Measurements from ENCODE around the gene NSMCE1. TPM values are rescaled to one million over a fixed set of nuclear protein-coding genes. Genes with fewer than 3 reads are reported as not detected.
A peak's percentile ranks its signal among the peaks of the same experiment; 100 is the strongest.

The NSMCE1 gene
- polyA plus RNA-seq (2013, experiment 1 of 4) = 53.3 TPM
- 56.2 TPM for polyA plus RNA-seq (2013, experiment 2 of 4)
- 51.2 TPM for polyA plus RNA-seq (2013, experiment 3 of 4)
- polyA plus RNA-seq (2013, experiment 4 of 4) = 54.8 TPM

DNA sequence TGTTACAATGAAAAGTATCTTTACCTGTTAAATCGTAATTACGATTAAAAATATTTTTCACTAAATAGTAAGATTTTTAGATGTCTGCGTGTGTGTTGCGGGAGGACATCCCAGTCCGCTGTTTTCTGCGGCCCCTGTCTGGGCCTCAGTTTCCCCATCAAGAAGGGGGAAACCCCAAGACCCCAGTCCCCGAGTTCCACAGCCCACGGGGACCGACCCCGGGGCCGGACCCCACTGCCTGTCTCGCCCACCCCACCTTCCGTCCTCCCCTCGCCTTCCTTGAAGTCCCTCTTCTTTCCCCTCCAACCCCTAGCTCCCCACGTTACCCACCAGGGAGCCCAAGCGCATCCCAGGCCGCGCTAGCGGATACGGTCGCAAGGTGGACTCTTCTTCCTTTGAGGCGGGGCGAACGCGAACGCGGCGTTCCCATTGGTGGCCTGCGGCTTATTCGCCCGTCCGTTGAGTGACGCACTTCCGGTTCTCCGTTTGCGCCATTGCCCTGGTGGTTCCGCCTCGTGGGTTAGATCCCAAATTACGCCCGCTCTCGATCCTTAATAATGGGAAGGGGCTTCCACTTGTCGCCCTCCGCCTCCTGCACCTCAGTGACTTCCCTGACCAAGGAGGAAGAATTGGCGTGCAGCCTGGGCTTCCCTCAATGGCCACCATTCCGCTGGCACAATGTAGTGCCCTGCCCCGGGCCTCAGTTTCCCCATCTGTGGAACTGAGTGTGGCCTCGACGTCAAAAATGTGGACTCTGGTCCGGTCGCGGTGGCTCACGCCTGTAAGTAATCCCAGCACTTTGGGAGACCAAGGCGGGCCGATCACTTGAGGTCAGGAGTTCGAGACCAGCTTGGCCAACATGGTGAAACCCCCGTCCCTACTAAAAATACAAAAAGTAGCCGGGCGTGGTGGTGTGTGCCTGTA, at the start of gene NSMCE1:
TSS of gene NSMCE1 (minus strand) at position 397 of the 924 bp plus-strand sequence. CDS start 11,202 bp downstream, outside the sequence.
- peak within 1 kb of the TSS; percentile 54 for H3K4me3 ChIP-seq (ENCODE audit: insufficient read depth, low read depth, low read length)
- no peaks in the 10 kb centered on the region for H3K36me3 ChIP-seq (ENCODE audit: control insufficient read depth, insufficient read depth, low read length)
- H3K27me3 ChIP-seq (ENCODE audit: control insufficient read depth, insufficient read depth, low read length, poor library complexity, severe bottlenecking) = no peaks in the 10 kb centered on the region
- H3K27ac ChIP-seq (ENCODE audit: insufficient read depth, low read depth, low read length, poor library complexity, severe bottlenecking) = no peak within 1 kb of the TSS
- H3K4me1 ChIP-seq (ENCODE audit: control insufficient read depth, insufficient read depth, low read length) = no peaks in the 10 kb centered on the region
- no peaks in the 10 kb centered on the region for H3K9me3 ChIP-seq (ENCODE audit: control insufficient read depth, low read length)
- 44 to 45% methylated on average over 56 to 58 of the region's 58 CpGs for WGBS, 2 experiments

- H3K4me3 ChIP-seq (ENCODE audit: insufficient read depth, low read depth, low read length) = no peak overlapping the region
- H3K36me3 ChIP-seq (ENCODE audit: control insufficient read depth, insufficient read depth, low read length) = no peaks in the 10 kb centered on the region
- no peaks in the 10 kb centered on the region for H3K9me3 ChIP-seq (ENCODE audit: control insufficient read depth, low read length)
- H3K4me1 ChIP-seq (ENCODE audit: control insufficient read depth, insufficient read depth, low read length) = no peaks in the 10 kb centered on the region
- 95% methylated on average over 10 of the region's 10 CpGs for WGBS, 2 experiments
- H3K27me3 ChIP-seq (ENCODE audit: control insufficient read depth, insufficient read depth, low read length, poor library complexity, severe bottlenecking) = peaks cover 18% of the 10 kb centered on the region
- no peak overlapping the region for H3K27ac ChIP-seq (ENCODE audit: insufficient read depth, low read depth, low read length, poor library complexity, severe bottlenecking)
These were observed 49.3 kb upstream of the NSMCE1 start for GRCh38 chr16:27317738-27318391.

- WGBS, 2 experiments = 83 to 84% methylated on average over 7 of the region's 7 CpGs
- H3K4me1 ChIP-seq (ENCODE audit: control insufficient read depth, insufficient read depth, low read length) = no peaks in the 10 kb centered on the region
These were observed 48.7 kb upstream of the NSMCE1 start for GRCh38 chr16:27317320-27317719.

GRCh38 chr16:27316038-27316680, 47.6 kb upstream of the NSMCE1 start:
- Histone ChIP-seq H3K9me3 (ENCODE audit: control insufficient read depth, low read length) (no peaks in the 10 kb centered on the region), H3K4me1 (ENCODE audit: control insufficient read depth, insufficient read depth, low read length) (no peaks in the 10 kb centered on the region), H3K36me3 (ENCODE audit: control insufficient read depth, insufficient read depth, low read length) (no peaks in the 10 kb centered on the region), H3K4me3 (ENCODE audit: insufficient read depth, low read depth, low read length) (no peak overlapping the region), H3K27me3 (ENCODE audit: control insufficient read depth, insufficient read depth, low read length, poor library complexity, severe bottlenecking) (peaks cover 30% of the 10 kb centered on the region), H3K27ac (ENCODE audit: insufficient read depth, low read depth, low read length, poor library complexity, severe bottlenecking) (no peak overlapping the region)
- whole genome bisulfite sequencing, 2 experiments = 85 to 90% methylated on average over 8 of the region's 8 CpGs

More at GRCh38 chr16:27317320-27317719, 48.7 kb upstream of the NSMCE1 start:
- Histone ChIP-seq H3K27ac (ENCODE audit: insufficient read depth, low read depth, low read length, poor library complexity, severe bottlenecking) (no peak overlapping the region), H3K27me3 (ENCODE audit: control insufficient read depth, insufficient read depth, low read length, poor library complexity, severe bottlenecking) (peaks cover 22% of the 10 kb centered on the region), H3K4me3 (ENCODE audit: insufficient read depth, low read depth, low read length) (no peak overlapping the region), H3K36me3 (ENCODE audit: control insufficient read depth, insufficient read depth, low read length) (no peaks in the 10 kb centered on the region), H3K9me3 (ENCODE audit: control insufficient read depth, low read length) (no peaks in the 10 kb centered on the region)

- H3K27me3 ChIP-seq (ENCODE audit: control insufficient read depth, insufficient read depth, low read length, poor library complexity, severe bottlenecking) = peaks cover 37% of the 10 kb centered on the region
- H3K9me3 ChIP-seq (ENCODE audit: control insufficient read depth, low read length) = no peaks in the 10 kb centered on the region
- WGBS, 2 experiments = 70 to 71% methylated on average over 9 of the region's 9 CpGs
- no peaks in the 10 kb centered on the region for H3K4me1 ChIP-seq (ENCODE audit: control insufficient read depth, insufficient read depth, low read length)
- no peak overlapping the region for H3K27ac ChIP-seq (ENCODE audit: insufficient read depth, low read depth, low read length, poor library complexity, severe bottlenecking)
- no peak overlapping the region for H3K4me3 ChIP-seq (ENCODE audit: insufficient read depth, low read depth, low read length)
- no peaks in the 10 kb centered on the region for H3K36me3 ChIP-seq (ENCODE audit: control insufficient read depth, insufficient read depth, low read length)
These were observed 46.9 kb upstream of the NSMCE1 start for GRCh38 chr16:27315333-27316037.

- no peaks in the 10 kb centered on the region for H3K9me3 ChIP-seq (ENCODE audit: control insufficient read depth, low read length)
- peaks cover 37% of the 10 kb centered on the region for H3K27me3 ChIP-seq (ENCODE audit: control insufficient read depth, insufficient read depth, low read length, poor library complexity, severe bottlenecking)
- no peaks in the 10 kb centered on the region for H3K36me3 ChIP-seq (ENCODE audit: control insufficient read depth, insufficient read depth, low read length)
- H3K4me3 ChIP-seq (ENCODE audit: insufficient read depth, low read depth, low read length) = no peak overlapping the region
- 66 to 79% methylated on average over 2 of the region's 2 CpGs for WGBS, 2 experiments
- no peaks in the 10 kb centered on the region for H3K4me1 ChIP-seq (ENCODE audit: control insufficient read depth, insufficient read depth, low read length)
- H3K27ac ChIP-seq (ENCODE audit: insufficient read depth, low read depth, low read length, poor library complexity, severe bottlenecking) = no peak overlapping the region
These were observed 46.4 kb upstream of the NSMCE1 start for GRCh38 chr16:27314986-27315332.

DNA sequence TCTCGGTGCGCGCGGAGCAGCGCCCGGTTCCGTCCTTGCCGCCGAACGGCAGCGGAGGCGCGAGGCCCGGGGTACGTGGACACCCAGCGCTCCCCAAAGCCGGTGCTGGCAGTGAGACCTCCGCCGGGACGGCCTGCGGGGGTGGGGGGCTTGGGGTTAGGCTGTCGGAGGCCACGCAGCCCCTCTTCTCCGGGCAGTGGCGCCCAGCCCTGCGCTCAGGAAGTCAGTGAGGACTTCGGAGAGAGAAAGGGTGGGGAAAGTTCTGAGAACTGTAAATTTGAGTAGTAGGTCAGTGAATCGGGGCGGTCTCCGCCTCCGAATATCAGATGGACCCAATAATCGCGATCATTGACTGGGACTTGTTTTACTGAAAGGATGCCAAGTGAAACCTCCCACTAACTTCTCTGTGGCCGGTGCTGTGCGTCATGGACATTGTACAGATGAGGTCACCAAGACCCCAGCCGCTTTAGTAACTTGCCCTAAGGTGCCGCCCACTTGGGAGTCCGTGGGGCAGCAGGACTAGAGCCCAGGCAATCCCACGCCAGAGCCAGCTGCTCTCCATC, 45.7 kb upstream of the NSMCE1 start:
- WGBS, 2 experiments = 3 to 4% methylated on average over 39 of the region's 39 CpGs
- H3K4me3 ChIP-seq (ENCODE audit: insufficient read depth, low read depth, low read length) = peak overlapping the region; percentile 73
- H3K4me1 ChIP-seq (ENCODE audit: control insufficient read depth, insufficient read depth, low read length) = no peaks in the 10 kb centered on the region
- no peaks in the 10 kb centered on the region for H3K9me3 ChIP-seq (ENCODE audit: control insufficient read depth, low read length)
- no peaks in the 10 kb centered on the region for H3K36me3 ChIP-seq (ENCODE audit: control insufficient read depth, insufficient read depth, low read length)
- peaks cover 37% of the 10 kb centered on the region for H3K27me3 ChIP-seq (ENCODE audit: control insufficient read depth, insufficient read depth, low read length, poor library complexity, severe bottlenecking)
- no peak overlapping the region for H3K27ac ChIP-seq (ENCODE audit: insufficient read depth, low read depth, low read length, poor library complexity, severe bottlenecking)

GRCh38 chr16:27313422-27314160, 45.0 kb upstream of the NSMCE1 start, which contains the start of gene IL4R:
Gene IL4R, plus strand, starts transcription at chr16:27313974. Its CDS starts 26,230 bp downstream, at chr16:27340204.
- H3K27ac ChIP-seq (ENCODE audit: insufficient read depth, low read depth, low read length, poor library complexity, severe bottlenecking) = no peak within 1 kb of the TSS
- WGBS, 2 experiments = 1% methylated on average over 85 of the region's 85 CpGs
- H3K9me3 ChIP-seq (ENCODE audit: control insufficient read depth, low read length) = no peaks in the 10 kb centered on the region
- peaks cover 37% of the 10 kb centered on the region for H3K27me3 ChIP-seq (ENCODE audit: control insufficient read depth, insufficient read depth, low read length, poor library complexity, severe bottlenecking)
- H3K4me3 ChIP-seq (ENCODE audit: insufficient read depth, low read depth, low read length) = peak within 1 kb of the TSS; percentile 73
- no peaks in the 10 kb centered on the region for H3K36me3 ChIP-seq (ENCODE audit: control insufficient read depth, insufficient read depth, low read length)
- no peaks in the 10 kb centered on the region for H3K4me1 ChIP-seq (ENCODE audit: control insufficient read depth, insufficient read depth, low read length)
